AG04450 (cell line): ENCODE measurements around the gene UFD1. TPM values are rescaled to one million over a fixed set of nuclear protein-coding genes. Genes with fewer than 3 reads are reported as not detected.

Experiments used
- CTCF ChIA-PET: fragments of 300-600, 350-600 bp; formaldehyde crosslinking; extraction: SDS; loops from one replicate; lab custom pipeline; 2022; ENCODE audit warnings: antibody characterized with exemption, inconsistent platforms; lab: Charles Lee
- POLR2A ChIA-PET: fragments of 350-600 bp; formaldehyde crosslinking; extraction: SDS; loops from one replicate; lab custom pipeline; 2021; ENCODE audit warnings: antibody characterized with exemption, inconsistent platforms; lab: Yijun Ruan, JAX
- DNase-seq: peaks from one replicate; pipeline ENCODE4 v3.0.0-alpha.2; 2011; ENCODE audit warnings: low read depth, low spot score
- H3K27ac ChIP-seq: one replicate; pipeline ENCODE4 v1.5.1; 2012; ENCODE audit warnings: low read depth, low read length, control low read depth
- H3K27me3 ChIP-seq: one replicate; pipeline ENCODE4 v1.6.0; 2012; ENCODE audit warnings: low read length; ENCODE audit not compliant: control insufficient read depth, insufficient read depth
- H3K4me3 ChIP-seq: 2 replicates; pipeline ENCODE4 v1.5.1; 2011; ENCODE audit warnings: mild to moderate bottlenecking, low read depth, low read length, control low read depth
- H3K9me3 ChIP-seq: 2 replicates; pipeline ENCODE4 v1.5.1; 2012; ENCODE audit warnings: low read length; ENCODE audit not compliant: control insufficient read depth, insufficient read depth
- polyA plus RNA-seq: library from polyadenylated mRNA; depleted of rRNA; stranded (reverse); fragments of >200 nt; gene quantifications from 2 replicates; pipeline ENCODE4 v1.2.3, GENCODE V29; 2011
- TF ChIP-seq, protein P1 (sequence below): IDR thresholded peaks from 2 replicates; pipeline ENCODE4 v1.5.1; 2011; ENCODE audit warnings: low read depth, low read length, control low read depth, inconsistent platforms

UFD1 gene
- polyA plus RNA-seq, 1 experiment, result 87.3 TPM

DNA sequence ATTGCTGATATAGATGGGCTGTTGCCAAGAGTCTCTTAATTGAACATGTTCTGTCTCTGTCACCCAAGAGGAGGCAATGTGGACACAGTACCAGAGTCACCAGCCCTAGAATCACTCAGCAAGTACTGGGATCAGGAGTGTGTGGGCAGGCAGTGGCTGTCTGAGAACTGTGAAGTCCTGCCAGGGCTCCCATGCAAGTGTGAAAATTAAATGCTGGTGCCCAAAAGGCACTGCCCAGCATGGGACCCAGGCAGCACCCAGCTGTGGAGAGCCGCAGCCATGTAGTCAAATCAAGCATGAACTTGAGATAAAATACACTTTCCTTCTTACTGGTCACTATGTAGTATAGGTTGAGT lies 67.3 kb downstream of the UFD1 start:
- no peak overlapping the region for H3K27ac ChIP-seq
- DNase-seq, result no peak
- no peaks in the 10 kb centered on the region for H3K27me3 ChIP-seq
- H3K9me3 ChIP-seq, result no peaks in the 10 kb centered on the region
- TF ChIP-seq, protein P1, sequence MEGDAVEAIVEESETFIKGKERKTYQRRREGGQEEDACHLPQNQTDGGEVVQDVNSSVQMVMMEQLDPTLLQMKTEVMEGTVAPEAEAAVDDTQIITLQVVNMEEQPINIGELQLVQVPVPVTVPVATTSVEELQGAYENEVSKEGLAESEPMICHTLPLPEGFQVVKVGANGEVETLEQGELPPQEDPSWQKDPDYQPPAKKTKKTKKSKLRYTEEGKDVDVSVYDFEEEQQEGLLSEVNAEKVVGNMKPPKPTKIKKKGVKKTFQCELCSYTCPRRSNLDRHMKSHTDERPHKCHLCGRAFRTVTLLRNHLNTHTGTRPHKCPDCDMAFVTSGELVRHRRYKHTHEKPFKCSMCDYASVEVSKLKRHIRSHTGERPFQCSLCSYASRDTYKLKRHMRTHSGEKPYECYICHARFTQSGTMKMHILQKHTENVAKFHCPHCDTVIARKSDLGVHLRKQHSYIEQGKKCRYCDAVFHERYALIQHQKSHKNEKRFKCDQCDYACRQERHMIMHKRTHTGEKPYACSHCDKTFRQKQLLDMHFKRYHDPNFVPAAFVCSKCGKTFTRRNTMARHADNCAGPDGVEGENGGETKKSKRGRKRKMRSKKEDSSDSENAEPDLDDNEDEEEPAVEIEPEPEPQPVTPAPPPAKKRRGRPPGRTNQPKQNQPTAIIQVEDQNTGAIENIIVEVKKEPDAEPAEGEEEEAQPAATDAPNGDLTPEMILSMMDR, result no peak
- no peak overlapping the region for H3K4me3 ChIP-seq
- CTCF ChIA-PET, result no interaction called here
- POLR2A ChIA-PET, result no interaction called here

DNA sequence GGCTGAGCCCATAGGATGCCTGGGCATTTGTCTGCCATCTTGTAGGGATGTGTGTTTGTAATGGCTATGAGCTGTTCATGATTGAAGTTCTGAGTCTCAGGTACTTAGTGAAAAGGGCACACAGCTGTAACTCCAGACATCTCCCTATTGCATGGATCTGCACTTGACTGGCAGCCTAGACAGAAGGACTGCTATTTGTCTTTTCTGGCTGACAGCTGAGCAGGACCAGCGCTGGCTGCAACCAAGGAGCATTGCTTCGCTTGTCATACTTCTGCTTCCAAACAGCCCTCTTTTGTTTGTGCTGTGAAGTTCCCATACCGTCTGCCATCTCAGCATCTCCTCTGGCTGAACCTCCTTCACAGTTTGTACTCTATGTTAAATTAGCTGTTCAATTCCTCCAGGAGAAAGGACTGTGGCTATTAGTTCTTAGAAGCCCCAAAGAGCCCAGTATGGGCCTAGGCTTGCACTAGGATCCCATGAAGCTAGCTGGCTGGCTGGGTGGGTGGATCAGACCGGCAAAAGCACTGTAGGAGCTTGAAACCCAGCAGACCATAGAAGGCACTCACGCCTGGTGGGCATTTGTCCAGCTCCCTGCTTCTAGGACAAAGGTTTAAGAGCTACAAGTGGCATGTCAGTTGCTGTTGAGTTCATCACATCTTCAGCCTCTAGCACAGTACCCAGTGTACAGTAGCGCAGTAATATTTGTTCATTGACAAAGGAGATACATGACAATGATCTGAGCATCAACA lies 67.9 kb downstream of the UFD1 start:
- no peak for DNase-seq
- POLR2A ChIA-PET, result no interaction called here
- H3K9me3 ChIP-seq, result no peaks in the 10 kb centered on the region
- H3K27ac ChIP-seq, result no peak overlapping the region
- H3K27me3 ChIP-seq, result no peaks in the 10 kb centered on the region
- H3K4me3 ChIP-seq, result no peak overlapping the region
- CTCF ChIA-PET, result no interaction called here
- TF ChIP-seq, protein P1, result no peak

DNA sequence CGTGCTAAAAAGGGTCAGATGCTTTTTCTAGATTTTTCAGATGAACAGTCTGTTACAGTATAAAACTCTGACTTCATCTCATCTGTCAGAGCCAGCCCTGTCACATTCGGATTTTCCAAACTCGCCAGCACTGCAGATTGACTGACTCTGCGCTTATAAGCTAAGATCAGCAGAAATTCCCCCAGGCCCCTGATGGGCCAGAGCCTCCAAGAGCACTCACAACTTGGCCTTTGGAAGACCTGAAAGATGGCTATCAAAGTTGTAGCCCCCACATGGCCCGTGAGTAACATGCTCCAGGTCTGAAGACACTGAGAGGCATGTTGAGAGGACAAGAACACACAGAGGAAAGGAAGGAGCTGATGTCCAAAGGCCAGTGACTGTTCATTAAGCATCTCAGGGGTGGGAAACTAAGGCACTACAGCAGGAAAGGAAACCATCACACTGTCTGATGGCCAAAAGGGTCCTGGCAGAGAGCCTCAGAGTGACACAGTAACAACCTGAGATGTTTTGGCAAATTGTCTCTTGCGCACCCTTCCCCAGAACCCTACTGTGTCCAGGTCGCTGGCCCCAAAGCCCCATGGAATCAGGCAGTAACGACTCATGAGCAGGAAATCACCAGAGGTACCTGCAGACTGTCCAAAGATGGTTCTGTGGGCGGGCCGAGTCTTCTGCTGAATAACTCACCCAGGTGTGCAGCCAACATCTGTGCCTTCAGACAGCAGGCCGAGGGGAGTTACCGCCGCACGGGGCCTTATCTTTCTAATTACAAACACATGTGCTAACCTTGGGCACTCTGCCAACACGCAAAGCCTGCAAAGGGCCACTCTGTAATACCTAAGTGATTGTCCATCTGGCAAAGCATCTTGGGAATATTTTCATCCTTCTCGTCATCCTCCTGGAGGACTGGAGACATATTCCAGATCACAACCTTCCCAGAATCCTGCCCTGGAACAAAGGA lies 71.1 kb downstream of the UFD1 start:
- H3K9me3 ChIP-seq, result no peaks in the 10 kb centered on the region
- ChIA-PET CTCF (no interaction called here), POLR2A (no interaction called here)
- no peak overlapping the region for H3K27ac ChIP-seq
- H3K4me3 ChIP-seq, result no peak overlapping the region
- H3K27me3 ChIP-seq, result no peaks in the 10 kb centered on the region
- TF ChIP-seq, protein P1, result no peak
- DNase-seq, result no peak

DNA sequence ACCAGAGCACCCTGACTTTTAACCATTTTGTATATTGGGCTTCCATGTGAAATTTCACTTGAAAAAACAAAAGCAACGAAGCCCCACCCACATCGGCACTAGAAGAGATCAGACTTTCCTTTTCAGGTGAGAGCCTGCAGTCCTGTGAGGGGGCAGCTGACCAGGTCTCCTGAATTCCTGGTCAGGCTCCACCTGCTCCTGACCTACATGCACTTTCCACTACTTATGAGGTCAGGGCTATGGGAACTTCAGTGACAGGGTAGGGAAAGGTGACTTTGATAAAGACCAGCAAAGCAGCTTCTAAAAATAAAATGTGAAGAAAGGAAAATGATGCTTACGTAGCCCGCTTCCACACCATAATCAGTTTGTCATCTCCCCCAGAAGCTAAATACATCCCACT lies 72.1 kb downstream of the UFD1 start:
- no peak overlapping the region for H3K27ac ChIP-seq
- no peak for DNase-seq
- H3K27me3 ChIP-seq, result no peaks in the 10 kb centered on the region
- TF ChIP-seq, protein P1, result no peak
- CTCF ChIA-PET, result no interaction called here
- H3K4me3 ChIP-seq, result no peak overlapping the region
- POLR2A ChIA-PET, result no interaction called here
- H3K9me3 ChIP-seq, result no peaks in the 10 kb centered on the region

DNA sequence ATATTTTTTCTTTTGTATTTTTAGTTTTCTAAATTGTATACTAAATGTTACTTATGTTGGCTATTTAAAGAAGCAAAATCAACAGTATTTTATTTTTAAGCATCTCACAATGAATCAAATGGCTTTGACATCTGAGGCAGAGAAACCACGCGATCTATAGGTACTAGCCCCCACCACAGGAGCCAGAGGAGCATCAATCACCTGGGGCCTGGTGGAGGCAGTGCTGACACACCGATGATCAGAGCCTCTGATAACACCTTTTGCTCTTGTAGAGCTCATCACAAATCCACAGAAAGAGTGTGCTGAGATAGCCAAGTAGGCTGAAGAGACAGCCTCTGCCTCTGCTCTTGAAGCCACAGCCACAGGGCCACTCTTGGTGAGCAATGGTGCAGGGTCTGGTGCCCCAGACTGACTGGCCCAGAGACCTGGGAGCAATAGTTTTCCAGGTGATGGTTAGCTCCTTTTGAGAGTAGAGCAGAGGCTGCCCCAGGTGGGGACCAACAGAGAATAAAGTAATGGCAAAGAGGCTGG lies 72.6 kb downstream of the UFD1 start:
- H3K27ac ChIP-seq, result no peak overlapping the region
- H3K9me3 ChIP-seq, result no peaks in the 10 kb centered on the region
- CTCF ChIA-PET, result no interaction called here
- TF ChIP-seq, protein P1, result no peak
- H3K4me3 ChIP-seq, result no peak overlapping the region
- no peaks in the 10 kb centered on the region for H3K27me3 ChIP-seq
- no peak for DNase-seq
- POLR2A ChIA-PET, result no interaction called here
